Motor neuron (in vitro differentiated cells): ENCODE data around the gene ITPKB. TPM values are rescaled to one million over a fixed set of nuclear protein-coding genes. Genes with fewer than 3 reads are reported as not detected.
"Not testable (repeated sequence)": the region's sequence is repeated elsewhere in the genome, so short reads cannot be mapped to it uniquely, and the experiment has no call there.

Source experiments
- ATAC-seq, 8 experiments: fragments of 200-7000 bp; cut with Tn5 transposase; replicated peaks in 6 of 8; 2 replicates each; pipeline ENCODE4 v1.8.0; 2021; ENCODE audit warnings: mild to moderate bottlenecking in 8 of 8, moderate library complexity in 8 of 8
- H3K27ac ChIP-seq, 2 donors: fragments of 250-450 bp; sonication (Bioruptor Pico); 2 replicates each; pipeline ENCODE4 v1.9.0; 2021; ENCODE audit warnings: antibody characterized with exemption in 2 of 2, mild to moderate bottlenecking in 2 of 2, moderate library complexity in 1 of 2
- H3K4me1 ChIP-seq, 2 donors: fragments of 250-450 bp; sonication (Bioruptor Pico); replicated peaks in 1 of 2; 2 replicates each; pipeline ENCODE4 v1.6.1; 2021; ENCODE audit warnings: antibody characterized with exemption in 2 of 2, mild to moderate bottlenecking in 2 of 2, moderate library complexity in 1 of 2
- H3K4me3 ChIP-seq, 5 donors: fragments of 250-450 bp; sonication (Bioruptor Pico); 2 replicates each; pipeline ENCODE4 v1.9.0; 2021; ENCODE audit warnings: antibody characterized with exemption in 5 of 5, mild to moderate bottlenecking in 5 of 5, moderate library complexity in 4 of 5
- WGBS, 10 experiments: fragments of 450-650 bp; shearing (Covaris generic); methylation state at CpG; one replicate each; pipeline ENCODE4 v1.0.0; 2022; 5-methylcytosine and 5-hydroxymethylcytosine counted together
- in situ Hi-C, 9 experiments: fragments of 400-800 bp; cut with MboI; loops; one replicate each; pipeline ENCODE4 v1.15.0; 2021; ENCODE audit warnings: low sequenced_read_pairs in 9 of 9, low pct_unique_long_range_greater_than_20kb in 2 of 9; ENCODE audit not compliant: unreplicated experiment in 9 of 9
- total RNA-seq, 8 experiments: library from RNA; unstranded; fragments of 300-600 nt; gene quantifications; 2 replicates each; pipeline versions ENCODE4 v1.2.3 to v1.2.4, GENCODE V29; 2022

The ITPKB gene
- total RNA-seq, 8 experiments from 2014 or later, result 0.54 to 48.6 (median 3.4) TPM

DNA sequence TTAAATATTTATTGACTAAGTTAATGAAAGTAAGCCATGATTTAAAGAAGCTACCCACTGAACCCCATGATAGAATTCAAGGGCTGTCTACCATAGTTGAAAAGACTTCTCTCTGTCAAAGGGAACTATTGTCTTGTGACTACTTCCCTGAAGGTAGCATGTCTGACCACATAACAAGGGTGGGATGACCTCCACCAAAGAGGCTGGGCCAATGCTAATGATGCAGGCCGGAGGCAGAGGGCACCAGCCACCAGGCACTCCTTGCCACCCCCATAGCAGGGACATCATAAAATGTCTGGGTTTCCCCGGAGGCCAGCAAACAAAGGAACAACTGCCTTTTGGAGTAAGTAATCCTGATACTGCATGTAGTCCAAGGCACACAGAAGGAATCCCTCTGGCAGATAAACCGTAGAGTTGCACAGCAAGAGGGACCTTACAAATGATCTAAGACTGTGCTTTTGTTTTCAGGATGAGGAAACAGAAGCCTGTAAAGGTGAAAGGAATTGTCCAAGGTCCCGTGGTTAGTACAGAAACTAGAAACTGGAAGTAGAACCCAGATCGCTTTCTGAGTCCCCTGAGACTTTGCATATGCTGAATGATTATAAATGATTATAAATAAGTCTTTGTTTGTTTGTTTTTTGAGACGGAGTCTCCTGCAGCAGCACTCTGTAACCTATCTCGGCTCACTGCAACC is 33.5 kb upstream of the ITPKB start:
- H3K27ac ChIP-seq, result no peak overlapping the region
- no peak overlapping the region for H3K4me3 ChIP-seq
- in situ Hi-C loops, result no loop called here
- ATAC-seq, result no peak
- WGBS, 10 experiments, result 20 to 100% (median 78%) methylated on average over 1 to 7 of the region's 7 CpGs; no CpG with 5 or more reads in 1 of the 10 experiments
- no peaks in the 10 kb centered on the region for H3K4me1 ChIP-seq

GRCh38 chr1:226767170-226767569 is 28.1 kb upstream of the ITPKB start:
- WGBS, 10 experiments, result 82 to 100% (median 95%) methylated on average over 1 to 3 of the region's 3 CpGs; no CpG with 5 or more reads in 2 of the 10 experiments
- not testable (repeated sequence) for H3K4me3 ChIP-seq

DNA sequence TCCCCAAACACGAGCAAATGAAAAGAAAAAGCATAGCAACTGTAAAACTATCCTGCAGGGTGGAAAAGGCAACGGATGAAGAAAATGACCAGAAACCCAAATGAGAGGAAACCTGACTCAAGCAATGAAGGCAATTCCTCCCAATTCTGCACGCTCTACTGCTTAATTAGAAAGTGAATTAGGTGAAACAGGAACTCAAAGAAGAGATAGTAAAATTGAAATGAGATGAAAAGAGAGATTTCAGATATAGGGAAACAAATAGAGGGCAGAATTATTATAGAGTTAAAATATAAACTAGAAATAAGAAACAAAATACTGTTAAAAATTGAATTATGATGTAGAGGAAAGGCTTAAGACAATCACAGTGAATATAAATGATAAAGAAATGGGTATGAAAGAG is 27.5 kb upstream of the ITPKB start:
- WGBS, 10 experiments, result 38 to 76% (median 59%) methylated on average over 3 of the region's 3 CpGs
- in situ Hi-C loops, result no loop called here
- Histone ChIP-seq H3K4me3 (no peak overlapping the region), H3K27ac (no peak overlapping the region), H3K4me1 (peaks cover 3 to 9% of the 10 kb centered on the region in 2 donors)
- no peak for ATAC-seq

More at GRCh38 chr1:226767170-226767569, 28.1 kb upstream of the ITPKB start:
- H3K27ac ChIP-seq, in situ Hi-C loops, ATAC-seq, H3K4me1 ChIP-seq: not testable (repeated sequence)

- Histone ChIP-seq H3K27ac (no peak overlapping the region), H3K4me1 (peaks cover 3 to 9% of the 10 kb centered on the region in 2 donors), H3K4me3 (no peak overlapping the region)
- 70 to 100% (median 94%) methylated on average over 1 to 2 of the region's 2 CpGs; no CpG with 5 or more reads in 2 of the 10 experiments for WGBS, 10 experiments
- peak in 1 of 8 experiments; percentile 5 for ATAC-seq
- in situ Hi-C loops, result no loop called here
Observed at GRCh38 chr1:226764533-226764932, 25.5 kb upstream of the ITPKB start.

- Histone ChIP-seq H3K4me1 (peaks cover 3 to 9% of the 10 kb centered on the region in 2 donors), H3K4me3 (no peak overlapping the region), H3K27ac (no peak overlapping the region)
- WGBS, 10 experiments, result 0 to 43% (median 16%) methylated on average over 1 to 4 of the region's 4 CpGs; no CpG with 5 or more reads in 1 of the 10 experiments
- in situ Hi-C loops, result no loop called here
- peak; percentile 94 to 100 (median 100) for ATAC-seq
Observed at GRCh38 chr1:226763905-226764264, 24.8 kb upstream of the ITPKB start.

DNA sequence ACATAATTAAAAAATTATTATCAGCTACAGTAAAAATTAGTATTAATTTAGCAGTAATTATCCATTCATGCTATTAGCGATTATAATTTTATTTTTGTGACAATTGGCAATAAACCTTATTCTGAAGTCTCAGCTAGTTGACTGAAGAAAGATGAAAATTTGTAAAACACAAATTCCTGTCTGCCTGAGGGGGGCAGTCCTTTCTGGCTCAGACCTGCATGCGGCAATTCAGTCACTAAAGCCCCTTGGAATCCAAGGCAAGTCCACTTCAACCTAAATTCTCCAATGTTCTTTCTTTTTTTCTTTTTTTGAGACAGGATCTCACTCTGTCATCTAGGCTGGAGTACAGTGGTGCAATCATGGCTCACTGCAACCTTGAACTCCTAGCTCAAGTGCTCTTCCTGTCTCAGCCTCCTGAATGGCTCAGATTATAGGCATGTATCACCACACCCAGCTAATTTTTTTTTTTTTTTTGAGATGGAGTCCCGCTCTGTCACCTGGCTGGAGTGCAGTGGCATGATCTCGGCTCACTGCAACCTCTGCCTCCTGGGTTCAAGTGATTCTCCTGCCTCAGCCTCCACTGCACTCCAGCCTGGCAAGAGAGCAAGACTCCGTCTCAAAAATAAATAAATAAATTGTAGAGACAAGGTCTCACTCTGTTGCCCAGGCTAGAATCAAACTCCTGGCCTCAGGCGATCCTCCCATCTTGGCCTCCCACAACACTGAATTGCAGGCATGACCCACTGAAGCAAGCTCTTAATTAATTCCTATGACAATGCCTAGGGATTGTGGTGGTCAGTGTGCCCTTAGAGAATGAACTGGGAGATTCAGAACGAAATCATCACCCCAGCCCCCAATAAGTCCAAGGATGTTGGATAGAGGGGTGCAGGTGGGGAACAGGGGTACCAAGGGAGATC is 24.2 kb upstream of the ITPKB start:
- no peak overlapping the region for H3K4me3 ChIP-seq
- H3K4me1 ChIP-seq, result peaks cover 3 to 9% of the 10 kb centered on the region in 2 donors
- in situ Hi-C loops, result no loop called here
- no peak overlapping the region for H3K27ac ChIP-seq
- ATAC-seq, result peak in 5 of 8 experiments; percentile 45 to 65 (median 63)
- 43 to 100% (median 91%) methylated on average over 1 to 7 of the region's 7 CpGs; no CpG with 5 or more reads in 1 of the 10 experiments for WGBS, 10 experiments

DNA sequence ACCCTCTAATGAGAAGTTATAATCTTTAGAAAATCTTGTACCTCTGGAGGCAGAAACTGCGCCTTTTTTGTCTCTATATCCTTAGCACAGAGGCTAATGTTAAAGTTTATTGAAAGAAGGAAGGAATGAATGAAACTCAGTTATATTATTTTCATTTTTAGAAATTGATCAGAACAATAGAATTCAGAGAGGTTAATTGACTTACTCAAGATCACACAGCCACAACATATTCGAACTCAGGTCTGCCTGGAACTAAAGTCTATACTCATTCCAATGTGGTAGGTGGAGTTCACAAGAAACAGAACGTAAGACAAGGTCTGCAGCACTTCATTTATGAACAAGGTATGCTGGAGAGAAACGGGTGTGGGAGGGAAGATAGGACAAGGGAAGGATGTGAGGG is 23.0 kb upstream of the ITPKB start:
- Histone ChIP-seq H3K27ac (no peak overlapping the region), H3K4me1 (peaks cover 3 to 9% of the 10 kb centered on the region in 2 donors), H3K4me3 (no peak overlapping the region)
- 20 to 100% (median 82%) methylated on average over 1 to 4 of the region's 4 CpGs for WGBS, 10 experiments
- no peak for ATAC-seq
- in situ Hi-C loops, result no loop called here

DNA sequence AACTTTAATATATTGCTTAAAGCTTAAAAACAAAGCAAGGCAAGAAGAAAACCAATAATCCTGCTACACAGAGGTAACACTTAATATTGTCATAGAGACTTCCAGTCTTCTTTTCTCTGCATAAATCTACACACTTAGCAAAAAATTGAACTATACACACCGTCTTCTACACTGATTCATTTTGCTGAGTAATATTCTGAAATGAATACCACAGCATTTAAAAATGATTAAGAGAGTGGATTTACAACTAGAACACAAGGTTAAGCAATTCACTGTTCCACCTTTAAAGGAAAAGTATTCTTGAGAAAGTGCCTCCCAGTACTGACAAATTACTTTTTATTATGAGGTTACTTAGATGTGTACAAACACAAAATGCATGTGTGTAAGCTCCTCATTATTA is 22.2 kb upstream of the ITPKB start:
- no peak overlapping the region for H3K4me3 ChIP-seq
- peaks cover 3 to 9% of the 10 kb centered on the region in 2 donors for H3K4me1 ChIP-seq
- WGBS, 10 experiments, result 0 to 100% (median 40%) methylated on average over 1 of the region's 1 CpG
- no peak overlapping the region for H3K27ac ChIP-seq
- peak in 1 of 8 experiments; percentile 9 for ATAC-seq
- in situ Hi-C loops, result no loop called here

- Histone ChIP-seq H3K27ac (no peak overlapping the region), H3K4me3 (no peak overlapping the region), H3K4me1 (no peaks in the 10 kb centered on the region)
- WGBS, 10 experiments, result 14 to 95% (median 85%) methylated on average over 1 to 9 of the region's 9 CpGs; no CpG with 5 or more reads in 1 of the 10 experiments
- ATAC-seq, result no peak
- in situ Hi-C loops, result no loop called here
Observed at GRCh38 chr1:226754793-226755533, 15.9 kb upstream of the ITPKB start.

- no peak overlapping the region for H3K27ac ChIP-seq
- ATAC-seq, result no peak
- no peak overlapping the region for H3K4me3 ChIP-seq
- in situ Hi-C loops, result no loop called here
- WGBS, 10 experiments, result 66 to 100% (median 89%) methylated on average over 1 to 7 of the region's 7 CpGs; no CpG with 5 or more reads in 2 of the 10 experiments
- no peaks in the 10 kb centered on the region for H3K4me1 ChIP-seq
Observed at GRCh38 chr1:226754097-226754496, 15.0 kb upstream of the ITPKB start.

DNA sequence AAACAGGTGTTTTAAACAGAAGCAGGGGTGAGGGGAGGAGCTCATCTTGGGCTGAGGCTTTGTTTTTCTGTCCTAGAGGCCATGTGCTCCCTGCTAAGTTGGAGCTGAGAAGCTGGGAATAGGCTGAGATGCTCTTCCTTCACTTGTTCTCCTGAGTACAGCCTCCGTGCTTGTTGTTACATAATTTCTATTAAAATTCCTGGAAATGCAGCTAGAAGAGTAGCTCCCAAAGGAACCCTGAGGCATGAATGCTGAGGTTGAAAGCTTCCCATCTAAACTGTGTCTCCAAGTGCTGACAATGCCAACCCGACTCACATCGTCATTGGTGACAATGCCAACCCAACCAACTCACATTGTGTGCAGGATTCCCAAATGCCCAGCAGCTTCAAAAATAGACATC is 12.6 kb upstream of the ITPKB start:
- Histone ChIP-seq H3K4me1 (no peaks in the 10 kb centered on the region), H3K27ac (no peak overlapping the region), H3K4me3 (no peak overlapping the region)
- 57 to 100% (median 85%) methylated on average over 1 to 3 of the region's 3 CpGs; no CpG with 5 or more reads in 4 of the 10 experiments for WGBS, 10 experiments
- ATAC-seq, result no peak
- in situ Hi-C loops, result no loop called here

DNA sequence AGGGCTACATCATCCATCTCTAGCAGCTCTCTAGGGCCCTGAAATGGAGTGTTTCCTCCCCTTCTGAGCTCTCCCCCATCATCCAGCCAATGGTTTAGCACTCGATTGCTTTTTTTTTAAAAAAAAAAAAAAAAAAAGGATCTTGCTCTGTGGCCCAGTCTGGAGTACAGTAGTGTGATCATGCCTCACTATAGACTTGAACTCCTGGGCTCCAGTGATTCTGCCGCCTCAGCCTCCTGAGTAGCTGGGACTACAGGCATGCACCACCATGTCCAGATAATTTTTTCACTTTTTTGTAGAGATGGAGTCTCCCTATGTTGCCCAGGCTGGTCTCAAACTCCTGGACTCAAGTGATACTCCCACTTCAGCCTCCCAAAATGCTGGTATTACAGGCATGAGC is 12.1 kb upstream of the ITPKB start:
- in situ Hi-C loops, result no loop called here
- ATAC-seq, result no peak
- no peak overlapping the region for H3K4me3 ChIP-seq
- H3K4me1 ChIP-seq, result no peaks in the 10 kb centered on the region
- WGBS, 10 experiments, result 20 to 100% (median 90%) methylated on average over 1 to 2 of the region's 2 CpGs; no CpG with 5 or more reads in 1 of the 10 experiments
- H3K27ac ChIP-seq, result no peak overlapping the region

GRCh38 chr1:226749467-226749866 is 10.4 kb upstream of the ITPKB start:
- no peak for ATAC-seq

More at GRCh38 chr1:226749467-226749866, 10.4 kb upstream of the ITPKB start:
- no peak overlapping the region for H3K4me3 ChIP-seq
- in situ Hi-C loops, result no loop called here
- no peaks in the 10 kb centered on the region for H3K4me1 ChIP-seq
- no peak overlapping the region for H3K27ac ChIP-seq
- 42 to 97% (median 90%) methylated on average over 2 to 11 of the region's 11 CpGs for WGBS, 10 experiments
